Adrenal gland (tissue), 12 donors: ENCODE results near the gene SORBS1. TPM values are rescaled to one million over a fixed set of nuclear protein-coding genes. Genes with fewer than 3 reads are reported as not detected.

Experiments used
- DNase-seq, 7 donors: peaks; one replicate each; pipeline ENCODE4 v3.0.0-alpha.2; 2019 to 2020
- H3K27ac ChIP-seq, 5 donors: fragments of 200-600 bp; sonication (generic) in 4 of 5; 1 replicate in 3 of 5; 2 replicates in 2 of 5; pipeline versions ENCODE4 v1.5.1 to v1.8.0; 2016 to 2020; ENCODE audit warnings: mild to moderate bottlenecking in 1 of 5
- H3K27me3 ChIP-seq: fragments of 200-600 bp; 2 replicates; pipeline ENCODE4 v1.8.0; 2021
- H3K36me3 ChIP-seq, 2 donors: fragments of 200-600 bp; replicated peaks in 1 of 2; 1 replicate in 1 of 2; 2 replicates in 1 of 2; pipeline versions ENCODE4 v1.5.1 to v1.8.0; 2018 to 2022
- H3K4me1 ChIP-seq, 2 donors: fragments of 200-600 bp; replicated peaks in 1 of 2; 1 replicate in 1 of 2; 2 replicates in 1 of 2; pipeline versions ENCODE4 v1.5.1 to v1.8.0; 2018 to 2021
- H3K4me3 ChIP-seq, 4 donors: fragments of 200-600 bp; sonication (generic) in 3 of 4; one replicate each; pipeline ENCODE4 v1.5.1; 2016 to 2018
- H3K9me3 ChIP-seq, 3 donors: fragments of 200-600 bp; sonication (generic) in 1 of 3; replicated peaks in 1 of 3; 1 replicate in 2 of 3; 2 replicates in 1 of 3; pipeline versions ENCODE4 v1.5.1 to v1.8.0; 2016 to 2021
- CTCF ChIP-seq, 6 experiments: fragments of 450-650 bp in 4 of 6; fragments of 200-600 bp in 2 of 6; sonication (generic) in 1 of 6; IDR thresholded peaks; 1 replicate in 5 of 6; 2 replicates in 1 of 6; pipeline versions ENCODE4 v1.5.1 to v1.8.0; 2016 to 2021; ENCODE audit warnings: antibody characterized with exemption in 6 of 6, mild to moderate bottlenecking in 2 of 6, moderate library complexity in 1 of 6
- POLR2A ChIP-seq, 2 donors: fragments of 450-650 bp; IDR thresholded peaks; one replicate each; pipeline ENCODE4 v1.6.1; 2017; ENCODE audit warnings: antibody characterized with exemption in 2 of 2, mild to moderate bottlenecking in 2 of 2, moderate library complexity in 1 of 2
- WGBS, 4 donors: extraction: QIAGEN DNeasy Blood & Tissue Kit in 2 of 4; methylation state at CpG; one replicate each; pipeline versions ENCODE4 v1.1.5 to v1.1.7; 2013 to 2017; 5-methylcytosine and 5-hydroxymethylcytosine counted together
- intact Hi-C, 2 donors: fragments of 100-400 bp; cut with DNase I; formaldehyde crosslinking; loops; one replicate each; pipeline versions ENCODE4 v1.14.1 to v1.15.0; 2022 to 2023
- polyA plus RNA-seq, 3 donors: library from polyadenylated mRNA; stranded (reverse); fragments of 200-250 nt in 2 of 3; fragments of 350-450 nt in 1 of 3; fragmentation: Illumina TruSeq in 1 of 3; extraction: RNeasy Lipid Tissue Mini Kit (QIAGEN cat#74804) in 1 of 3; gene quantifications; one replicate each; pipeline ENCODE4 v1.2.3, GENCODE V29; 2013 to 2014
- total RNA-seq, 9 donors: library from RNA; depleted of rRNA in 4 of 9; stranded (reverse); fragments of >200 nt in 4 of 9; fragments of 120-200 nt in 1 of 9; fragmentation: NEBNext Ultra II Directional in 1 of 9; extraction: Animal tissue kit (Norgen Biotek cat#: 25700) in 1 of 9; gene quantifications; one replicate each; pipeline versions ENCODE4 v1.1.0 to v1.2.4, GENCODE V29; 2013 to 2023
- donor health status: healthy with polysubstance abuse.
- donor health status: Bipolar disorder and iron deficiency.
- donor health status: DM: yes; HTN: yes; CAD: no.
- donor health status: DM: no; HTN: no; CAD: no.
- donor health status: DM: no; HTN: no; CAD: no.
- donor health status: DM: yes; HTN: yes; CAD: no.

The SORBS1 gene
- total and polyA plus RNA-seq, 12 donors, result 9.5 to 43.4 (median 19.0) TPM

- no peak overlapping the region for H3K4me3 ChIP-seq
- WGBS, 4 donors, result 70 to 100% (median 92%) methylated on average over 4 of the region's 4 CpGs
- no peaks in the 10 kb centered on the region for H3K36me3 ChIP-seq
- no peak for TF ChIP-seq CTCF (IDR thresholded peaks at IDR 0.05)
- no peak for TF ChIP-seq POLR2A (IDR thresholded peaks at IDR 0.05)
- no peak overlapping the region for H3K27ac ChIP-seq
- H3K4me1 ChIP-seq, result peaks cover 12 to 29% of the 10 kb centered on the region in 2 donors
- H3K9me3 ChIP-seq, result no peaks in the 10 kb centered on the region
- DNase-seq, result no peak
- no peaks in the 10 kb centered on the region for H3K27me3 ChIP-seq
- intact Hi-C loops, result no loop called here
These were observed 23.6 kb downstream of the SORBS1 start for GRCh38 chr10:95537542-95537927.

- 90 to 99% (median 93%) methylated on average over 7 to 8 of the region's 8 CpGs for WGBS, 4 donors
- H3K27ac ChIP-seq, result peak overlapping the region in 2 of 5 donors; percentile 40 to 49
- H3K27me3 ChIP-seq, result no peaks in the 10 kb centered on the region
- DNase-seq, result no peak
- peaks cover 8 to 24% of the 10 kb centered on the region in 2 donors for H3K4me1 ChIP-seq
- no peak for TF ChIP-seq CTCF (IDR thresholded peaks at IDR 0.05)
- TF ChIP-seq POLR2A (IDR thresholded peaks at IDR 0.05), result no peak
- H3K9me3 ChIP-seq, result no peaks in the 10 kb centered on the region
- H3K36me3 ChIP-seq, result no peaks in the 10 kb centered on the region
- intact Hi-C loops, result no loop called here
- no peak overlapping the region for H3K4me3 ChIP-seq
These were observed 24.2 kb downstream of the SORBS1 start for GRCh38 chr10:95536894-95537541.

- TF ChIP-seq CTCF (IDR thresholded peaks at IDR 0.05), result no peak
- TF ChIP-seq POLR2A (IDR thresholded peaks at IDR 0.05), result no peak
- Histone ChIP-seq H3K9me3 (no peaks in the 10 kb centered on the region), H3K27ac (peak overlapping the region in 2 of 5 donors; percentile 40 to 49), H3K4me3 (no peak overlapping the region), H3K27me3 (no peaks in the 10 kb centered on the region), H3K36me3 (no peaks in the 10 kb centered on the region), H3K4me1 (peaks cover 5 to 19% of the 10 kb centered on the region in 2 donors)
- intact Hi-C loops, result no loop called here
- 72 to 79% (median 74%) methylated on average over 8 of the region's 8 CpGs for WGBS, 4 donors
- no peak for DNase-seq
These were observed 25.2 kb downstream of the SORBS1 start for GRCh38 chr10:95536017-95536416.

- no peaks in the 10 kb centered on the region for H3K36me3 ChIP-seq
- intact Hi-C loops, result no loop called here
- 73 to 96% (median 95%) methylated on average over 2 of the region's 2 CpGs for WGBS, 4 donors
- no peaks in the 10 kb centered on the region for H3K9me3 ChIP-seq
- H3K27me3 ChIP-seq, result no peaks in the 10 kb centered on the region
- DNase-seq, result no peak
- H3K27ac ChIP-seq, result no peak overlapping the region
- TF ChIP-seq CTCF (IDR thresholded peaks at IDR 0.05), result no peak
- TF ChIP-seq POLR2A (IDR thresholded peaks at IDR 0.05), result no peak
- no peak overlapping the region for H3K4me3 ChIP-seq
- peaks cover 5 to 19% of the 10 kb centered on the region in 2 donors for H3K4me1 ChIP-seq
These were observed 25.6 kb downstream of the SORBS1 start for GRCh38 chr10:95535526-95535925.
